Ishikawa (cell line): Measurements from ENCODE around the gene FGFR3.

Experiments
- CEBPB ChIP-seq: IDR thresholded peaks from 2 replicates; pipeline ENCODE4 v1.6.1; 2012
- CREB1 ChIP-seq: IDR thresholded peaks from 2 replicates; pipeline ENCODE4 v1.6.1; 2012; ENCODE audit warnings: low read depth
- EGR1 ChIP-seq: IDR thresholded peaks from 2 replicates; pipeline ENCODE4 v1.6.1; 2012
- EP300 ChIP-seq: IDR thresholded peaks from 2 replicates; pipeline ENCODE4 v1.6.1; 2012; ENCODE audit warnings: borderline replicate concordance
- FOXM1 ChIP-seq: IDR thresholded peaks from 2 replicates; pipeline ENCODE4 v1.6.1; 2012; ENCODE audit warnings: low read depth, borderline replicate concordance
- MAX ChIP-seq: IDR thresholded peaks from 2 replicates; pipeline ENCODE4 v1.6.1; 2012
- NFIC ChIP-seq: IDR thresholded peaks from 2 replicates; pipeline ENCODE4 v1.6.1; 2012
- RAD21 ChIP-seq: IDR thresholded peaks from 2 replicates; pipeline ENCODE4 v1.6.1; 2012; ENCODE audit warnings: low read depth
- REST ChIP-seq: IDR thresholded peaks from 2 replicates; pipeline ENCODE4 v1.6.1; 2012; ENCODE audit warnings: low read depth, mild to moderate bottlenecking
- TAF1 ChIP-seq: IDR thresholded peaks from 2 replicates; pipeline ENCODE4 v1.6.1; 2012; ENCODE audit warnings: low read depth, mild to moderate bottlenecking
- TCF12 ChIP-seq: IDR thresholded peaks from 2 replicates; pipeline ENCODE4 v1.6.1; 2012; ENCODE audit warnings: low read depth
- TEAD4 ChIP-seq: IDR thresholded peaks from 2 replicates; pipeline ENCODE4 v1.6.1; 2012
- USF1 ChIP-seq: IDR thresholded peaks from 2 replicates; pipeline ENCODE4 v1.6.1; 2012
- YY1 ChIP-seq: IDR thresholded peaks from 2 replicates; pipeline ENCODE4 v1.6.1; 2012; ENCODE audit warnings: low read depth
- ZBTB7A ChIP-seq: IDR thresholded peaks from 2 replicates; pipeline ENCODE4 v1.6.1; 2012; ENCODE audit warnings: low read depth

The FGFR3 gene

GRCh38 chr4:1819284-1819683 is 26.2 kb downstream of the FGFR3 start:
- TF ChIP-seq REST (no peak), TEAD4 (no peak), YY1 (no peak), TAF1 (no peak), NFIC (no peak)

GRCh38 chr4:1819816-1820215 is 26.7 kb downstream of the FGFR3 start:
- TF ChIP-seq TCF12 (no peak), NFIC (no peak), YY1 (no peak), EGR1 (no peak), REST (no peak), CEBPB (no peak), MAX (no peak), TEAD4 (no peak), TAF1 (no peak), EP300 (no peak), RAD21 (no peak), FOXM1 (no peak)

GRCh38 chr4:1821679-1822567 is 28.8 kb downstream of the FGFR3 start:
- TF ChIP-seq USF1 = no peak
- TF ChIP-seq CREB1 = no peak
- TF ChIP-seq MAX = no peak
- no peak for TF ChIP-seq EP300
- no peak for TF ChIP-seq FOXM1
- no peak for TF ChIP-seq REST
- no peak for TF ChIP-seq TAF1
- TF ChIP-seq RAD21 = no peak

- TF ChIP-seq EP300 = no peak
- no peak for TF ChIP-seq ZBTB7A
- no peak for TF ChIP-seq RAD21
- TF ChIP-seq NFIC = no peak
- TF ChIP-seq REST = no peak
- no peak for TF ChIP-seq MAX
- no peak for TF ChIP-seq TAF1
- TF ChIP-seq TEAD4 = no peak
- TF ChIP-seq USF1 = no peak
- TF ChIP-seq CEBPB = no peak
- no peak for TF ChIP-seq EGR1
- no peak for TF ChIP-seq FOXM1
- TF ChIP-seq CREB1 = no peak
- no peak for TF ChIP-seq YY1
- no peak for TF ChIP-seq TCF12
These were observed 29.8 kb downstream of the FGFR3 start for GRCh38 chr4:1822568-1823544.
